B cell (primary cell): ENCODE data around the gene NUBPL. TPM values are rescaled to one million over a fixed set of nuclear protein-coding genes. Genes with fewer than 3 reads are reported as not detected.

ENCODE experiments used
- ATAC-seq: fragments of 200-7000 bp; cut with Tn5 transposase; one replicate; pipeline ENCODE4 v1.10.0; 2021; ENCODE audit warnings: low read depth, mild to moderate bottlenecking, moderate number of reproducible peaks, moderate library complexity
- CTCF ChIA-PET: fragments of 350-600 bp; sonication (Branson Sonifier 250); formaldehyde crosslinking; loops from one replicate; lab custom pipeline; 2021; ENCODE audit warnings: antibody characterized with exemption, inconsistent platforms; lab: Charles Lee
- POLR2A ChIA-PET: fragments of 350-600 bp; sonication (Branson Sonifier 250); formaldehyde crosslinking; loops from one replicate; lab custom pipeline; 2021; ENCODE audit warnings: antibody characterized with exemption; lab: Charles Lee
- DNase-seq: peaks from one replicate; pipeline ENCODE4 v3.0.0; 2013
- H2AFZ ChIP-seq: 2 replicates; pipeline ENCODE4 v1.6.1; 2012; ENCODE audit warnings: mild to moderate bottlenecking, low read depth, low read length; ENCODE audit not compliant: insufficient read depth, poor library complexity, severe bottlenecking
- H3K27ac ChIP-seq, 2 donors: 1 replicate in 1 of 2; 2 replicates in 1 of 2; pipeline ENCODE4 v1.5.1; 2012 to 2013; ENCODE audit warnings: low read length in 2 of 2, mild to moderate bottlenecking in 2 of 2, moderate library complexity in 1 of 2
- H3K27me3 ChIP-seq, 4 experiments: fragments of 200-600 bp in 1 of 4; sonication (generic) in 1 of 4; replicated peaks in 1 of 4; 1 replicate in 2 of 4; 2 replicates in 2 of 4; pipeline versions ENCODE4 v1.6.1 to v1.7.0; 2013 to 2016; ENCODE audit warnings: low read length in 3 of 4, mild to moderate bottlenecking in 2 of 4, mixed read lengths in 1 of 4, moderate library complexity in 1 of 4; ENCODE audit not compliant: insufficient read depth in 4 of 4, control insufficient read depth in 3 of 4; ENCODE audit errors: control extremely low read depth in 1 of 4
- H3K36me3 ChIP-seq, 2 experiments: replicated peaks in 1 of 2; 1 replicate in 1 of 2; 2 replicates in 1 of 2; pipeline versions ENCODE4 v1.6.1 to v1.7.1; 2013; ENCODE audit warnings: low read length in 1 of 2; ENCODE audit not compliant: insufficient read depth in 2 of 2, control insufficient read depth in 1 of 2; ENCODE audit errors: control extremely low read depth in 1 of 2, extremely low read depth in 1 of 2
- H3K4me1 ChIP-seq, 2 donors: fragments of 200-600 bp in 1 of 2; sonication (generic) in 1 of 2; 1 replicate in 1 of 2; 2 replicates in 1 of 2; pipeline versions ENCODE4 v1.5.1 to v1.6.1; 2013 to 2017; ENCODE audit warnings: low read length in 2 of 2; ENCODE audit not compliant: control insufficient read depth in 2 of 2, insufficient read depth in 2 of 2
- H3K4me2 ChIP-seq: replicated peaks from 2 replicates; pipeline ENCODE3; 2012; ENCODE audit warnings: mild to moderate bottlenecking, low read depth, low read length; ENCODE audit not compliant: poor library complexity, severe bottlenecking
- H3K4me3 ChIP-seq, 5 experiments: fragments of 200-600 bp in 1 of 5; sonication (generic) in 1 of 5; 1 replicate in 3 of 5; 2 replicates in 2 of 5; pipeline versions ENCODE4 v1.5.1 to v1.7.0; 2011 to 2016; ENCODE audit warnings: low read length in 4 of 5, mild to moderate bottlenecking in 4 of 5, low read depth in 2 of 5, control low read depth in 1 of 5, moderate library complexity in 1 of 5; ENCODE audit not compliant: insufficient read depth in 1 of 5; ENCODE audit errors: control extremely low read depth in 1 of 5, extremely low read depth in 1 of 5
- H3K79me2 ChIP-seq: fragments of 200-600 bp; sonication (generic); one replicate; pipeline ENCODE4 v1.6.0; 2016; ENCODE audit warnings: low read length; ENCODE audit not compliant: control insufficient read depth, insufficient read depth
- H3K9ac ChIP-seq: fragments of 200-600 bp; sonication (generic); 2 replicates; pipeline ENCODE4 v1.6.1; 2017; ENCODE audit warnings: mild to moderate bottlenecking, low read length, moderate library complexity
- H3K9me3 ChIP-seq, 3 donors: one replicate each; pipeline versions ENCODE4 v1.6.1 to v1.7.1; 2013; ENCODE audit warnings: low read length in 2 of 3; ENCODE audit not compliant: control insufficient read depth in 2 of 3, insufficient read depth in 1 of 3; ENCODE audit errors: control extremely low read depth in 1 of 3
- H4K20me1 ChIP-seq: 2 replicates; pipeline ENCODE4 v1.6.0; 2012; ENCODE audit warnings: mild to moderate bottlenecking, low read length; ENCODE audit not compliant: insufficient read depth, control insufficient read depth, poor library complexity, severe bottlenecking
- H3K27ac Mint-ChIP-seq: one replicate; pipeline ENCODE4 v1.8.0; 2021; ENCODE audit warnings: mixed read lengths
- H3K27me3 Mint-ChIP-seq: one replicate; pipeline ENCODE4 v1.8.0; 2021; ENCODE audit warnings: mixed read lengths
- H3K4me1 Mint-ChIP-seq: one replicate; pipeline ENCODE4 v1.8.0; 2021; ENCODE audit warnings: mixed read lengths
- H3K4me3 Mint-ChIP-seq: one replicate; pipeline ENCODE4 v1.8.0; 2021; ENCODE audit warnings: mixed read lengths
- H3K9me3 Mint-ChIP-seq: one replicate; pipeline ENCODE4 v1.8.0; 2022; ENCODE audit warnings: mixed read lengths; ENCODE audit not compliant: insufficient read depth
- CTCF ChIP-seq: fragments of 200-600 bp; IDR thresholded peaks from one replicate; pipeline ENCODE4 v1.8.0; 2022; ENCODE audit warnings: antibody characterized with exemption, mild to moderate bottlenecking
- EZH2 ChIP-seq: IDR thresholded peaks from 2 replicates; pipeline ENCODE4 v1.6.1; 2012; ENCODE audit warnings: borderline replicate concordance, low read depth, mild to moderate bottlenecking, moderate library complexity, low read length; ENCODE audit not compliant: insufficient read depth, poor library complexity, severe bottlenecking
- WGBS: methylation state at CpG from one replicate; pipeline ENCODE4 v1.1.5; 2013; ENCODE audit warnings: missing lambda C conversion rate; ENCODE audit not compliant: insufficient coverage; 5-methylcytosine and 5-hydroxymethylcytosine counted together
- intact Hi-C: fragments of 100-400 bp; cut with micrococcal nuclease; formaldehyde crosslinking; loops from one replicate; pipeline ENCODE4 v1.10.0; 2022
- polyA plus RNA-seq: library from polyadenylated mRNA; depleted of rRNA; stranded (reverse); fragments of >200 nt; gene quantifications from 2 replicates; pipeline ENCODE4 v1.2.3, GENCODE V29; 2012
- total RNA-seq, 2 donors: library from RNA; stranded (reverse); fragments of 120-200 nt in 1 of 2; gene quantifications; 1 replicate in 1 of 2; 2 replicates in 1 of 2; pipeline versions ENCODE4 v1.2.3 to v1.2.4, GENCODE V29; 2013 to 2022

The NUBPL gene
- total and polyA plus RNA-seq, 2 donors (not counting 1 experiment from before 2014, with no cell fraction given) = 1.9 to 14.2 TPM

- no peaks in the 10 kb centered on the region for H3K27me3 ChIP-seq
- POLR2A ChIA-PET = no interaction called here
- no peak overlapping the region for H3K9ac ChIP-seq
- H3K36me3 ChIP-seq = no peaks in the 10 kb centered on the region
- no peak overlapping the region for H3K4me2 ChIP-seq
- H3K79me2 ChIP-seq = no peaks in the 10 kb centered on the region
- intact Hi-C loops = no loop called here
- H3K4me3 Mint-ChIP-seq = no peak overlapping the region
- peaks cover 11% of the 10 kb centered on the region for H3K4me1 Mint-ChIP-seq
- H3K9me3 Mint-ChIP-seq = no peaks in the 10 kb centered on the region
- no peak for ATAC-seq
- H3K27me3 Mint-ChIP-seq = no peaks in the 10 kb centered on the region
- DNase-seq = no peak
- no peaks in the 10 kb centered on the region for H4K20me1 ChIP-seq
- no peak overlapping the region for H3K27ac ChIP-seq
- H3K27ac Mint-ChIP-seq = no peak overlapping the region
- 96% methylated on average over 6 of the region's 7 CpGs for WGBS
- no peak overlapping the region for H2AFZ ChIP-seq
- TF ChIP-seq EZH2 (no peak), CTCF (no peak)
- CTCF ChIA-PET = no interaction called here
- H3K4me3 ChIP-seq = no peak overlapping the region
- peaks cover 0 to 4% of the 10 kb centered on the region in 2 donors for H3K4me1 ChIP-seq
- H3K9me3 ChIP-seq = no peaks in the 10 kb centered on the region
Observed at GRCh38 chr14:31884776-31885379, 323.7 kb downstream of the NUBPL start.

GRCh38 chr14:31886156-31886835 lies 325.1 kb downstream of the NUBPL start:
- no peaks in the 10 kb centered on the region for H3K27me3 Mint-ChIP-seq
- no peak overlapping the region for H3K27ac Mint-ChIP-seq
- H2AFZ ChIP-seq = no peak overlapping the region
- POLR2A ChIA-PET = no interaction called here
- H3K9ac ChIP-seq = no peak overlapping the region
- H3K9me3 Mint-ChIP-seq = no peaks in the 10 kb centered on the region
- H3K4me2 ChIP-seq = no peak overlapping the region
- peaks cover 11% of the 10 kb centered on the region for H3K4me1 Mint-ChIP-seq
- H3K4me3 Mint-ChIP-seq = no peak overlapping the region
- no CpG with 5 or more reads among the region's 3 CpGs for WGBS
- no peak for ATAC-seq
- DNase-seq = no peak
- no peak overlapping the region for H3K4me3 ChIP-seq
- peaks cover 0 to 4% of the 10 kb centered on the region in 2 donors for H3K4me1 ChIP-seq
- intact Hi-C loops = no loop called here
- no peaks in the 10 kb centered on the region for H3K9me3 ChIP-seq
- H4K20me1 ChIP-seq = no peaks in the 10 kb centered on the region
- no peaks in the 10 kb centered on the region for H3K27me3 ChIP-seq
- no peak overlapping the region for H3K27ac ChIP-seq
- no peaks in the 10 kb centered on the region for H3K36me3 ChIP-seq
- TF ChIP-seq CTCF = no peak
- TF ChIP-seq EZH2 = no peak
- CTCF ChIA-PET = no interaction called here
- no peaks in the 10 kb centered on the region for H3K79me2 ChIP-seq
